DND-41 (cell line): ENCODE data around the gene GAGE12D.
"Not testable (repeated sequence)": the region's sequence is repeated elsewhere in the genome, so short reads cannot be mapped to it uniquely, and the experiment has no call there.

Experiments
- EZH2 ChIP-seq: IDR thresholded peaks from 3 replicates; pipeline ENCODE4 v1.6.1; 2012; ENCODE audit warnings: borderline replicate concordance, low read depth, mild to moderate bottlenecking, moderate library complexity, low read length, inconsistent platforms; ENCODE audit not compliant: severe bottlenecking
- TF ChIP-seq, protein P1 (sequence below): IDR thresholded peaks from 2 replicates; pipeline ENCODE4 v1.5.1; 2012; ENCODE audit warnings: borderline replicate concordance, low read length, moderate library complexity, mild to moderate bottlenecking; ENCODE audit not compliant: poor library complexity, severe bottlenecking; ENCODE audit errors: extremely low read depth

DNA sequence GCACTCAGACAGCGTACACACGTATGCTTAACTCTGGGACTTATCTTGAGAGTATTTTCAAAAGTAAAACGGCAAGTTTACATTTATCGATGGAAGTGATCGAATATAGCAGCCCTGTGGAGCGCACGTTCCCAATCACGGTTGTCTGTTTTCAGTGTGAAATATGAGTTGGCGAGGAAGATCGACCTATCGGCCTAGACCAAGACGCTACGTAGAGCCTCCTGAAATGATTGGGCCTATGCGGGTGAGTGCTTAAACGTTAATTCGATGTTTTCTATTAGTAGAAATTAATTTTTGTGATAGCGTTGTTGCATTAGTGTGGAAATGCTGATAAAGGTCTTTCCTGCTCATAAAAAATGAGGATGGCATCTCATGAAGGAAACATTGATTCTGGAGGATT, 49.0 kb downstream of the GAGE12D start:
- TF ChIP-seq, protein P1, sequence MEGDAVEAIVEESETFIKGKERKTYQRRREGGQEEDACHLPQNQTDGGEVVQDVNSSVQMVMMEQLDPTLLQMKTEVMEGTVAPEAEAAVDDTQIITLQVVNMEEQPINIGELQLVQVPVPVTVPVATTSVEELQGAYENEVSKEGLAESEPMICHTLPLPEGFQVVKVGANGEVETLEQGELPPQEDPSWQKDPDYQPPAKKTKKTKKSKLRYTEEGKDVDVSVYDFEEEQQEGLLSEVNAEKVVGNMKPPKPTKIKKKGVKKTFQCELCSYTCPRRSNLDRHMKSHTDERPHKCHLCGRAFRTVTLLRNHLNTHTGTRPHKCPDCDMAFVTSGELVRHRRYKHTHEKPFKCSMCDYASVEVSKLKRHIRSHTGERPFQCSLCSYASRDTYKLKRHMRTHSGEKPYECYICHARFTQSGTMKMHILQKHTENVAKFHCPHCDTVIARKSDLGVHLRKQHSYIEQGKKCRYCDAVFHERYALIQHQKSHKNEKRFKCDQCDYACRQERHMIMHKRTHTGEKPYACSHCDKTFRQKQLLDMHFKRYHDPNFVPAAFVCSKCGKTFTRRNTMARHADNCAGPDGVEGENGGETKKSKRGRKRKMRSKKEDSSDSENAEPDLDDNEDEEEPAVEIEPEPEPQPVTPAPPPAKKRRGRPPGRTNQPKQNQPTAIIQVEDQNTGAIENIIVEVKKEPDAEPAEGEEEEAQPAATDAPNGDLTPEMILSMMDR: not testable (repeated sequence)
- TF ChIP-seq EZH2: not testable (repeated sequence)
